OCI-LY1 (cell line): Measurements from ENCODE around the gene CKAP5.

Source experiments
- CTCF ChIP-seq: fragments of 200-600 bp; sonication (generic), shearing (Covaris generic); IDR thresholded peaks from 2 replicates; pipeline ENCODE4 v1.5.1; 2017; ENCODE audit warnings: mild to moderate bottlenecking, antibody characterized with exemption, low read length, moderate library complexity, mixed read lengths
- EZH2 ChIP-seq: fragments of 200-600 bp; sonication (generic), shearing (Covaris generic); IDR thresholded peaks from 2 replicates; pipeline ENCODE4 v1.8.0; 2017; ENCODE audit warnings: borderline replicate concordance, mixed run types, mild to moderate bottlenecking, antibody characterized with exemption, low read length, moderate library complexity, mixed read lengths

- TF ChIP-seq CTCF (no peak), EZH2 (no peak)
These were observed 7.6 kb downstream of the CKAP5 start for GRCh38 chr11:46838501-46838900.
